Stimulated activated CD8-positive, alpha-beta memory T cell treated with anti-CD3 and anti-CD28 coated beads, Interleukin-7, amount 100 ng/mL, for 1 hour (primary cell): ENCODE data around the gene PDIA3.
A peak's percentile ranks its signal among the peaks of the same experiment; 100 is the strongest.
"Not testable (repeated sequence)": the region's sequence is repeated elsewhere in the genome, so short reads cannot be mapped to it uniquely, and the experiment has no call there.

ENCODE experiments used
- DNase-seq, 2 donors: peaks; one replicate each; pipeline ENCODE4 v3.0.0-alpha.2; 2020; ENCODE audit warnings: low read depth in 2 of 2

Gene PDIA3

DNA sequence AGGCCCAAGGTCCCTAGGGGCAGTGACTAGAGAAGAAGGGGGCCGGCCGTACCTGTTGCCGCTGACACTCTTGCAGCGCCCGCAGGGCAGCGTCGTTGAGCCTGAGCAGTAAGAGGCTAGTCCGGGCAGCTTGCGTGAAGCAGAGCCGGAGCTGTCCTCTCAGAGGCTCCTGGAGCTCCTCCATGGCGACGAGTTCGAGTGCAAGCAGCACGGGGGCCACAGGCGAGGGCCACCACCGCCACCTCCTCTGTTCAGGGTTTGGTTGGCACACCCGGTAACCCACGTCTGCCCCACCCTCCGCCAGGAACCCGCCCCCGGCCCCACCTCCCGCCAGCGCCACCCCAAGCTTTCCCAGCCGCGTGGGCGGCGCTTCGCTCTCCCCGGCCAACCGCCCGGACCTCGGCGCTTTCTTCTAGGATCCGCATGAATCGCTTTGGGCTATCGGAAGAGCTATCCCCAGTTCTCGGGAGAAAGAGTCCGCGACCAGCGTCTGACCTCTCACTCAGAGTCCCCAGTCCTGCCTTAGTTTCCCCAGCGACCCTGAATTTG lies 30.6 kb downstream of the PDIA3 start, which contains the start of gene ELL3:
ELL3 (minus strand) TSS at position 249 of the 549 bp plus-strand sequence; CDS start at position 184, 65 bp downstream.
- peak; percentile 47 to 58 for DNase-seq

DNA sequence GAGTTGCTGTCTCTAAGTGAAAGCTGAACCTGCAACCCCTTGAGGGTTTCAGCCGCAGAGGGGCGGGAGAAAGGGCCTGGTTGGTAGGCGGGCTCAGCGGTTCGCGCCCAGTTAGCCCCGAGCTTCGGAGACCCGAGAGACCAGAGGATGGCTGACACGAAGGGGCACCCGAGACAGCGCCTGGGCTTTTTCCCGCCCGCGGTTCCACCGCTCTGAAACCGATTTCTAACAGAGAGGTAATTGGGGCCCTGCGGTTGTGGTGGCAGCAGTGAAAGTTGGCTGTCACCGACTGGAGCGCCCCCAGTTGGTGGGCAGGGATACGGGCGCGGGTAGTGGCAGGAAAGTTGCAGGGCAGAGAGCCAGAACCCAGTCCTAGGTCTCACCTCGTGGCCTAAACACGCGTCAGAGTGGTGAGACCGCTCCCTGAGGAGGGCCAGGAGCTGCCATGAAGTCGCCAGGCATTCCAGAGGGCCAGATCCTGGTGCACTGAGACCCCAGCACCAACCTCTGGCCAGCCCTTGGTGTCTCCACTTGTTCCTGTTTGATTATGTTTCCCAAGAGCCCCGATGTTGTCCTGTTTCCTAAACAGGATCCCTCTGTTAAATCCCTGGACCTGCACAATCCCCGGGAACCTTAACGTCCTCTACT lies 31.2 kb downstream of the PDIA3 start:
- DNase-seq = peak; percentile 53 to 67

DNA sequence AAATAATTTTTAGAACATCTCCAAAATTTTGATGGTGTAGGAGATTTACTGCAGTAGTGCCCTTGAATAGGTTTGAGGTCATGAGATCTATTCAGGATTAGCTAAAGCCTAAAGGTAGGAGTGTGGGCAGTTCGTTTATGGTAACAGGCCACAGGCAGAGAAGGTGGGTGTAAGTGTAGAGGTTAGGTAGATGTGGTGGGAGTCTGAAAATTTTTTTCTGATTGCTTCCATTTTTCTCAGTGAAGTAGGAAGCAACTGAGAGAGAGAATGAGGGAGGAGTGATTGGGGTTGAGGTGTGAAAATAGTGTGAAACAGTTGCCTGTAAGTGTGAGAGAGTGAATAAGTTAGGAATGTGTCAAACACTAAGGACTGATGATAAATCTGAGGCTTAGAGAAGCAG lies 32.8 kb downstream of the PDIA3 start:
- no peak for DNase-seq

DNA sequence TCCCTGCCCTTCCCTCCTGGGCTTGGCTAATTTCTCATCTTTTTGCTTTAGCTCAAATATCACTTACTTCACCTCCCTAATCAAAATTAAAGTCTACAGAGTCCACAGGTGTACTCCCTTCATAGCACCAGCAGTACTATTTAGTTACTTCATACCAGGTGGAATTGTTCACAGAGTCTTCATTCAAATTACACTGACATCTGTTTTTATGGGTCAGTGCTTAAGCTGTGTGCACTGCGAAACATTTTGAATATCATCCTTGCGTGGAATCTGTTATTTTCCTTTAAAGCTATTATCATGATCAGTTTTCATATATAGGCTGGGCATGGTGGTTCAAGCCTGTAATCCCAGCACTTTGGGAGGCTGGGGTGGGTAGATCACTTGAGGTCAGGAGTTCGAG lies 43.2 kb downstream of the PDIA3 start:
- DNase-seq = no peak

DNA sequence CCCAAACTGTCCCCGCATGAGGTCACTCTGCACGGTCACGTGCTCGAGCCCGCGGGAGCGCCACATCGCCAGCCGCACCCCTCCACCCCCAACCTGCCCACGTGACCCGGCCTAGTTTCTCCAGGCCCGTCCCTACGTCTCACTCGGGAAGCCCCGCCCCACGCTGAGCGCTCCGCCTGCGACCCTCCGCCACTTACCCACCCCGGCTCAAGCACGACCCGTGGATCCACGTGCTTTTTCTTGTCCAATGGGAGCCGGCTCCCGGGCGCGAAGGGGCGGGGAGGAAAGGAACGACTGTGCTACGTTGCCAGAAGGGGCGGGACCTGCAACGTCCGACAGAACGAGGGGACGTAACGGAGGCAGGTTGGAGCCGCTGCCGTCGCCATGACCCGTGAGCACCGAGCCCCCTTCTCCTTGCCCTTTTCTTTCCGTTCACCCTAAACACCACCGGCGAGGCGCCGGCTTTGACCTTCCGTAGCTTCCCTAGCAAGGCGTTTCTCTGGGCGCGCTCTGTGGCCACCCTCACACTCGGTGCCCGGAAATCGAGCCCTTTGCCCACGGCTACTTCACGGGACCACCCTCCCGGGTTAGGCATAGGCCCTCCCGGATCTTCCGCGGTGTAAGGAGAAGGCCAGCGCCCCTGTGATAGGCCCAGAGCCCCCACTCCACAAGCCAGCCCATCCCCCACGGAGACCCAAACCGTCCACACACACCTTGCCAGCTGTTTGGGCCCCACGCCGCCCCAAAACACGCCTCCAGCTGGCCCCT lies 45.9 kb downstream of the PDIA3 start, which contains the start of gene SERF2:
SERF2 (plus strand) TSS at position 328 of the 768 bp plus-strand sequence; CDS start at position 385, 57 bp downstream.
- DNase-seq = peak; percentile 99

DNA sequence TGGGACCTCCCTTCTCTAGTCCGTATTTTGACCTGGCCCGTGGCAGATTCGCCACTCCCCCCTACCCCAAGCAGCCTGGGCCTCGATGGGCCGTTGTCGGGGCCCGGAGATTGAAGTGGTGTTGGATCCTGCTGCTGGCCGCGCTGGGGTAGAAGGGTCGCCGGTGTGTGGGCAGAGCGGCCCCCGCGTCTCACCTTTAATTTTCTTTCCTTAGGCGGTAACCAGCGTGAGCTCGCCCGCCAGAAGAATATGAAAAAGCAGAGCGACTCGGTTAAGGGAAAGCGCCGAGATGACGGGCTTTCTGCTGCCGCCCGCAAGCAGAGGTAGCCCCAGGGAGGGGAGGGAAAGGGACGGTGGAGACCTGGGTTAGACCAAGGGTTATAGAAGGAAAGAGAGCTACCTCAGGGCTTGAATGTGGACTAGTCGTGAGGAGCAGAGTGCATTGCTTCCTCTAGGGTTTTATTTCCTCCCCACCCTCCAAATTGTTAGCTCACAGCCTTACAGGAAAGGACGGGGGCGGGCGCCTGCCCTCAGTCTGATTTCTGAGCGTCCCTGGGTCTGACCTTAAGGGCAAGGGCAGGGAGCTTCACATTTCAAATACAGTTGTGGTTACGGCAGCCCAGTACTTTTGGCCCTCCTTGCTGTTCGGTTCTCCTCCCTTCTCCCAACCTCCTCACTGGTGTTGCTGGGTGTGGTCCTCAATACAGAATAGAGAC lies 46.7 kb downstream of the PDIA3 start:
- DNase-seq = no peak

DNA sequence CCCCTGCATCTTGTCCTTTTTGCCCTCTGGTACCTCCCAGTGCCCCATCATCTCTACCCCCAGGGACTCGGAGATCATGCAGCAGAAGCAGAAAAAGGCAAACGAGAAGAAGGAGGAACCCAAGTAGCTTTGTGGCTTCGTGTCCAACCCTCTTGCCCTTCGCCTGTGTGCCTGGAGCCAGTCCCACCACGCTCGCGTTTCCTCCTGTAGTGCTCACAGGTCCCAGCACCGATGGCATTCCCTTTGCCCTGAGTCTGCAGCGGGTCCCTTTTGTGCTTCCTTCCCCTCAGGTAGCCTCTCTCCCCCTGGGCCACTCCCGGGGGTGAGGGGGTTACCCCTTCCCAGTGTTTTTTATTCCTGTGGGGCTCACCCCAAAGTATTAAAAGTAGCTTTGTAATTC lies 47.4 kb downstream of the PDIA3 start:
- no peak for DNase-seq

DNA sequence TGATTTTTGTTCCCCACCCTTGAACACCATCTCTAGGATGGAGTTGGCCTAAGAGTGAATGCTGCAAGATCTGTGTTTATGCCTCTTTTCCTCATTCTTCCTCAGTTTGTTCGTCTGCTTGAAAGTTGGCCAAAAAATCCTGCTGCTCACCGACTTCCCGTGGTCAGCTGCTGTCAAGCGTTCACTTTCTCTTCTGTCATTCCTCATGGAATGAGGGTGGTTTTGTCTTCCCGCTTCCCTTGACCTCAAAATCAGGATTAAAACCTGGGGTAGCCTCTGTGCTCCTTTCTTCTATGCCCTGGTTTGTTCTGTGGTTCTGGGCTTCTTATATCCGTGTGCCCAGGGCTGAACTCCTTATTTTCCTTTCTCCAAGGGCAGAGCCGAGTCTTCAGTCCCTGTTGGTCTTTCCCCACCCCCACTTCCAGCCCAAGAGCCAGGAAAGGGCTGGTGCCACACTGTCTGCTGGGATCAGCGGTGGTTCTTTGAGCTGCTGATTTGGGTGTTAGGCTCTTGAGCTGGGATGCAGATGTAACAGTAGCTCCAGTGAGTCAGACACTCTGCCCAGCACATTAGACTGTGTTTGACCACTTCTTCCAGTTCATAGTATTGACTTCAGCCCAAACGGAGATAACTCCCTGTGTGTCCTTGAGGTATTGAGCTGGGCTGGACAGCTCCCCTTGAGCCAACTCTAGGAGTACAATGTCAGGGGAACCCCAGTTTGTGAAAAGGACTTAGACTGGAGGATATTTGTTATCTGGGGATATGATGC lies 48.2 kb downstream of the PDIA3 start:
- no peak for DNase-seq

DNA sequence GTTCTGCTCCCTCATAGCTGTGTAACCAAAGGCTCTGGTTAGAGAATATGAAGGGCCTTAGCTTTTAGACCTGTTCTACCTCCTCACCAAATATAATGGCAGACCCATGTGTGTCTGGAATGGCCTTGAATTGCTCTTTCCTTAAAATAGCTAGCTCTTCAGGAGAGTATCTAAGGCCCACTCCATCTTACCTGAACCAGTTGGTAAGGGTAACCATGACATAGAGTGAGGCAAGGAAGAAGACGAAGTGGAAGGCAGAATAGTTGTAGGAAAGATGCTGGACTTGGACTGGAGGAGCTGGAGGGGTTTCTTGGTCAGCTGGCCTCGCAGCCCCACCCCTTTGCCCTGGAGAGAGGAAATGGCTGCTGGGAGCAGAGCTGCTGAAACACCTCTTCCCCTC lies 49.0 kb downstream of the PDIA3 start:
- DNase-seq = no peak

DNA sequence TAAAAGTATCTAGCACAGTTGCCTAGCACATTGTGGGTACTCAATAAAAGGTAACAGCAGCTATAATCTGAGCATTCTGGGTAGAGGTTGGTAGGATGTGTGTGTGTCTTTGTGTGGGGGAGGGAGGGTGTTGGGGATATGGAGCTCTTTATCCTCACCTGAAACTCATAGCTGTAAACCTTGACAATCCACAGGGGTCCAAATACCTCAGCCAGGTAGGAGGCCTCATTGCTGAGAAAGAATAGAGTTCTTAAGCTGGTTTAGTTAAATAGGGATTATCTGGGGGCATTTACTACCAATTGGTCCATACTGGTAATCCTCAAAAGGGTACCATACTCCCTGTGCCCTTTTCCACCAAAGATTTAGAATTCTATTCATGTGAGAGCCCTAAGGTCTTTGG lies 49.8 kb downstream of the PDIA3 start:
- no peak for DNase-seq

DNA sequence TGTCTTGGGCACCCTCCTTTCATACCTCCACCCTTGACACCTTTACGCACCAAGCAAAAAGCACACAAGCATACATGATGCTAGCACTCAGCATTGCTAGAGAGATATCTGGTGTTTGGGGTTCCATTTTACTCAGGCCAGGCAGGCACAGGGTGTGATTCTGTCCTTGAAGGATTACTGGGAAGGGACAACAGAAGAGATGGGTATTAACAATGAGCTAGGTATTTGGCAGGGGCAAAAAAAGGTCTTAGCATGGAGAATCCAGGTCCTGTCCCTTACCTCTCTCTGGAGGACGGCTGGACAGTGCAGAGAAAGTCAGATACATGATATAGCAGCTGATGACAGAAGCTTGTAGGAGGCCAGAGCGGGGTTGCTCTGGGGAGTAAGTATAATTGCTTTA lies 50.3 kb downstream of the PDIA3 start:
- DNase-seq = no peak

DNA sequence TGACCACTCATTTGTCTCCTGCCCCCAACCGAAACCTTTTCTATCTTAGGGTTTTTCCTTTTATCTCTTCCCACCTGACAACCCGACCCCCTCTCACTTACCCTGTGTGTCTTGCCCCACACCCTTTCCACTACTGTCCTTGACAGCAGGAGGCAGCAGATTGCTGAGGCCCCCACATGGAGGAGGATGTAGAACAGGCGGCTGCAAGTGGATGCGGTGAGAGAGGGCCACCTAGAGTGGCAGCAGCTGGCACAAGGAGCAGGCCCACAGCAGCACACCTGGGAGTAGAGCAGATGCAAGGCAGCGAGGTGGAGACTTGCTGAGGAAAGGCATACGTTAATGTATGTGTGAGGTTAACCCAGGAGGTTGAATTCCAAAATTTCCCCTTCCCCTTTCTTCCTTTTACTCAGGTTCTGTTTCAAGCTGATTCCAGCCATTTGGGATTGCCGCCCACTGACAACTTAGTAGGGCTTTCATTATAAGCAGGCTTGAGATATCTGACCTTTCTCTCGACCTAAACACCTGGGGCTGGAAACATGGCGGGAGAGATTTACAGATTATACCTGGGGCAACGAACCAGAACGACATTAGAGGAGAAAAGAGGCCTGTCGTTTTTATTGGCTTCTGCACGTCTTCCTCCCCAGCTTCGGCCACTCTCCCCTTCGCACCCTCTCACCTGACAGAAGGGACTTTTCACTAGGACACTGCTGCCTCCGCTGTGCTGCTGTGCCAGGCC lies 53.1 kb downstream of the PDIA3 start:
- DNase-seq = no peak

DNA sequence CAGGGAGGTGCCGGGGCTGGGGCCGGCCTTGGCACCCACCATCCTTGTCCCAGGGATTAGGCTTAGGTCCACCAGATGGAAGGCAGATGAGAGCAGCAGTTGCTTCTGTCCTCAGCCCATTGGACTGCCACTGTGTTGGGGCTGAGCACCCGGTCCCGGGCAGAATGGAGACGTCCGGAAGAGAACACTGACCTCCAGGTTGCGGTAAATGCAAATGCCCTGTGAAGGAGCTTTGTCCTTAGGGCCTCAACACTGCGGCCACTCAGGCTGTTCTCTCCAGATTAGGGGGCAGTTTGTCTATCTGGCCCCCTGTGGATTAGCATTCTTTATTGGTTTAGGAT lies 53.7 kb downstream of the PDIA3 start, which contains the start of gene SERINC4:
SERINC4 (minus strand) TSS at position 276 of the 341 bp plus-strand sequence; CDS start at position 42, 234 bp downstream.
- DNase-seq = no peak

DNA sequence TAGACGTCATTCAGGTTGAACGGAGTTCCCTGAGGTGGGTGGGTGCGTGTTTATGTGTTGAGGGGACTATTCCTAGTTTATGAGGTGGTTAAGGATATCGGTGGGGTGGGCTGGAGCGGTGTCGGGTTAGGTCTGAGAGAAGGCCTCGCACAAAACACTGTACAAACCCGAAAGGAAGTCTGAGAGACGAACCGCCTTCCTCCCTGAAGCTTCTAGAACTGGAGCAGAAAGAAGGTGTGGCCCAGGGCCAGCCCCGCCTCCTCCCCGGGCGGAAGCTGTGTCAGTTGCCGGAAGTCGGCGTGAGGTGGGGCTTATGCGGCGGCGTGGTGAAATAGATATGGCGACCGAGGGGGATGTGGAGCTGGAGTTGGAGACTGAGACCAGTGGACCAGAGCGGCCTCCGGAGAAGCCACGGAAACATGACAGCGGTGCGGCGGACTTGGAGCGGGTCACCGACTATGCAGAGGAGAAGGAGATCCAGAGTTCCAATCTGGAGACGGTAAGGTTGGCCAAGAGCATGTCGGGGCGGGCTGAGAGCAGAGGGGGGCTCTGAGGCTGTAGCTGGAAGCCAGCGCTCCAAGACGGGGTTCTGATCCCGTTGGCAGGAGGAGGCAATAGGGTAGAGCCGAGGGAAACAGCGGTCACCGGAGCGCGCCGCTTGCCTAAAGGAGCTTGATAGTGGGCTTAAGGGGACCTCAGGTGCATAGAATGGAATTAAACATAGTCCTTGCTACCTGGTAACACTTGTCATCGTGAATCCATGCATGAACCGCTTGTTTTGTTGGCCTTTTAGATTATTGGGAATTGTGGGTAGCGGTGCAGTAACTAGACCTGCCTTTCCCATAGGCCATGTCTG lies 54.3 kb downstream of the PDIA3 start, which contains the start of gene HYPK:
HYPK (plus strand) TSS at position 314 of the 856 bp plus-strand sequence; CDS start at position 338, 24 bp downstream.
- DNase-seq = peak; percentile 82 to 83

DNA sequence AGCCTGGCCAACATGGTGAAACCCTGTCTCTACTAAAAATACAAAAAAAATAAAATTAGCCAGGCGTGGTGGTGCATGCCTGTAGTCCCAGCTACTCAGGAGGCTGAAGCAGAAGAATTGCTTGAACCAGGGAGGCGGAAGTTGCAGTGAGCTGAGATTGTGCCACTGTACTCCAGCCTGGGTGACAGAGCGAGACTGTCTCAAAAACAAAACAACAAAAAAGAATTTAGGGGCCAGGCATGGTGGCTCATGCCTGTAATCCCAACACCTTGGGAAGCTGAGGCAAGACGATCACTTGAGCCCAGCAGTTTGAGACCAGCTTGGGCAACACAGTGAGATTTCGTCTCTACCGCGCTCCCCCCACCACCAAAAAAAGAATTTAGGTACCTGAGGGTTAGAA lies 56.4 kb downstream of the PDIA3 start:
- not testable (repeated sequence) for DNase-seq

DNA sequence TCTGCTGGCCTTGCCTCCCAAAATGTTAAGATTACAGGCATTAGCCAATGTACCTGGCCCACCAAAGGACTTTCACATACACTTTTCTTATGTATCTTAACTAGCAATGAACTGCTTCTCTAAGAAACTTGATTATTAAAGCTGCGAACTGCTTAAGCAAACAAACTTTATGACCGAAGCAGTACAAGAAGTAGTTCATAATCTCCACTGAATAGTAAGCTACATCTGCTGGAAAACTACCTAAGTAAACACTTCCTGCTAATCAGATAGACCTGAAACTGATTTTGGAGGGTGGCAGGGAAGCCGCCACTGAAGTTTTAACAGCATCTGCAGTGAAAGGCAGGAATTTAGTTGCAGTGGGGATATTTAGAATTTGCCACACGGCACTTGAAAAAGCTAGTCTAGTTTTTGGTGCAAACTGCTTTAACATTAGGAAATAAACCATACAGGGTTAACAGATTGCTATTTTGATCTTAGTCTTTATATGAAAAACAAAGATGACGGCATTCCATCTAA lies 62.3 kb downstream of the PDIA3 start:
- no peak for DNase-seq

DNA sequence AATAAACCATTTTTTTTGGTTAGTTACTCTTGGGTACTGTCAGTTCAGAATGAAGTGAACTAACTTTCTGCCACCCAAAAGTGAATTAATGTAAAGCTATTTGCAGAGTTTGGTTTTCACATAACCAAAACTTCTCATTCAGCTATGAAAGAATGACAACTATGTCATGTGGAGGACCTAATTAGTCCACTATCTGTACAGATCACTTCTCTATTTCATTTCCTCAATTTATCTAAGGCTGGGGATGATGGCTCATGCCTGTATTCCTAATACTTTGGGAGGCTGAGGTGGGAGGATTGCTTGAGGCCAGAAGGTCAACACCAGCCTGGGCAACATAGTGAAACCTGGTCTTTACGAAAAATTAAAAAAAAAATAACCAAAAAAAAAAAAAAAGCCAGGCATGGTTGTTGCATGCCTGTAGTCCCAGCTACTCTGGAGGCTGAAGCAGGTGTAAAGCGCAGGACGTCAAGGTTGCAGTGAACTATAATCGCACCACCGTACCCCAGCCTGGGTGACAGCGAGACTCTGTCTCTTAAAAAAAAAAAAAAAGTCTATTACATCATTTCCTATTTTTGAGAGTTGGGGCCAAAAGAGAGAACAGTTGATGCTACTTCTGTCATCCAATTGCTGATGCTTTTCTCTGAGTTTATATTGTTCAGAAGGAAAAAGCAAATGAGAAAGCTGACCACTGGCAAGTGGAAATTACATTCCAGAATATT lies 62.9 kb downstream of the PDIA3 start:
- no peak for DNase-seq

DNA sequence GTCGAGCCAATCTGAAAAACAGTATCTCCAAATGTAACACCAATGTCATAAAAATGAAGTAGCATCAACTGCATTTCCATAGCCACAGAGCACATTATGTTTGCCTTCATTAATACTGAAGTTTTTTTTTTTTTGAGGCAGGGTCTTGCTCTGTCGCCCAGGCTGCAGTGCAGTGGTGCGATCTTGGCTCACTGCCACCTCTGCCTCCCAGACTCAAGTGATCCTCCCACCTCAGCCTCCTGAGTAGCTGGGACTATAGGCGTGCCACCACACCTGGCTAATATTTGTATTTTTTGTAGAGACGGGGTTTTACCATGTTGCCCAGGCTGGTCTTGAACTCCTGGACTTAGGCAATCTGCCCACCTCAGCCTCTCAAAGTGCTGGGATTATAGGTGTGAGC lies 68.8 kb downstream of the PDIA3 start:
- DNase-seq = not testable (repeated sequence)

DNA sequence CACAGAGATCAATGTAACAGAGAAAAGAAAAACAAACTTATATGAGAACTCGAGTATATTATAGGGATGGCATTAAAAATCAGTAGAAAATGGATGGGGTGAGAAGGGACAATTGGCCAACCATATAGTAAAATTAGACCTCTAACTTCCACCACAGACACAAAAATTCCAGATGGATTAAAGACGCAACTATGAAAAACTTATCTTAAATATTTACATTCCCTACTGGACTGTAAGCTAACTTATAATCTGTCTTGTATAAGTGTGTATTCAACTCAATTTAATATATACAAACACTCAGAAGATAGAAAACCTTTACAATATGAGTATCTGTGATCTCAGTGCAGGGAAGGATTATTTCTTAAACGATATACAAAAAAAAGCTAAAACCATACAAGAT lies 75.3 kb downstream of the PDIA3 start:
- DNase-seq = no peak
